ENCODE data around the gene SERPINA1.
"Not testable (repeated sequence)": the region's sequence is repeated elsewhere in the genome, so short reads cannot be mapped to it uniquely, and the experiment has no call there.

Gene SERPINA1

DNA sequence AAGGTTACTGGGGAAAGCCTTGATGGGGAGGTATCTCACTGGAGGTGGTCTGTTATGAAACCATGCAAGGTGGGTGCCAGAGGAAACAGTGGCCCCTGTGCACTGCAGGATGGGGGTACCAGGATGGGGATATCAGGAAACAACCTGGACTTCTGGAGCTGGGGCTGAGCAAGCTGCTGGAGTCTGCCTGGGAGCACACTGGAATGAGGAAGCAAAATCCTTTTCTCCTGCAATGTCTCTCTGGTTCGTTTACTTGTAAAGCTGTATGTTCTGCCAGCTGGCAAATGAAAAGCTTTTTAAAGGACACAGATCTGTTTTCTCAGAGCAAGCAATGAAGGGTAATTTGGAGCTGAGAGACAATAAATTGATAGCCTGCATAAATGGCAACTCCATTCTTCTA is 23.2 kb upstream of the SERPINA1 start:
- Histone ChIP-seq H3K27me3 (ENCODE audit: control insufficient read depth, insufficient read depth, low read length, poor library complexity, severe bottlenecking) (no peaks in the 10 kb centered on the region), H3K36me3 (ENCODE audit: control insufficient read depth, insufficient read depth, low read length) (no peaks in the 10 kb centered on the region), H3K4me3 (ENCODE audit: insufficient read depth, low read depth, low read length) (no peak overlapping the region), H3K4me1 (ENCODE audit: control insufficient read depth, insufficient read depth, low read length) (no peaks in the 10 kb centered on the region), H3K9me3 (ENCODE audit: control insufficient read depth, low read length) (peaks cover 5% of the 10 kb centered on the region), H3K27ac (ENCODE audit: insufficient read depth, low read depth, low read length, poor library complexity, severe bottlenecking) (no peak overlapping the region)
- 84 to 85% methylated on average over 1 of the region's 1 CpG for WGBS, 2 experiments

DNA sequence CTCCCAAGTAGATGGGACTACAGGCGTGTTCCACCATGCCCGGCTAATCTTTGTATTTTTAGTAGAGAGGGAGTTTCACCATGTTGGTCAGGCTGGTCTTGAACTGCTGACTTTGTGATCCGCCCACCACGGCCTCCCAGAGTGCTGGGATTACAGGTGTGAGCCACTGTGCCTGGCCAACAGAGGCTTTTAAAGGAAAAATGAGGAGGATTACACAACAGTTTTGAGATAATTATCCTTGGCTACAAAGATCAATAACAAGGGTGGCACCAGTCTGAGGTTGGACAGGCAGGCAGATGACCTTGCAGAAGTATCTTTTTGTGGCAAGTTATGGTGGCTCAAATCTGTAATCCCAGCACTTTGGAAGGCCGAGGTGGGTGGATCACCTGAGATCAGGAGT is 21.0 kb upstream of the SERPINA1 start:
- WGBS, 2 experiments = 89 to 95% methylated on average over 5 of the region's 5 CpGs
- not testable (repeated sequence) for H3K4me1 ChIP-seq (ENCODE audit: control insufficient read depth, insufficient read depth, low read length); H3K27me3 ChIP-seq (ENCODE audit: control insufficient read depth, insufficient read depth, low read length, poor library complexity, severe bottlenecking); H3K27ac ChIP-seq (ENCODE audit: insufficient read depth, low read depth, low read length, poor library complexity, severe bottlenecking); H3K36me3 ChIP-seq (ENCODE audit: control insufficient read depth, insufficient read depth, low read length); H3K9me3 ChIP-seq (ENCODE audit: control insufficient read depth, low read length); H3K4me3 ChIP-seq (ENCODE audit: insufficient read depth, low read depth, low read length)

DNA sequence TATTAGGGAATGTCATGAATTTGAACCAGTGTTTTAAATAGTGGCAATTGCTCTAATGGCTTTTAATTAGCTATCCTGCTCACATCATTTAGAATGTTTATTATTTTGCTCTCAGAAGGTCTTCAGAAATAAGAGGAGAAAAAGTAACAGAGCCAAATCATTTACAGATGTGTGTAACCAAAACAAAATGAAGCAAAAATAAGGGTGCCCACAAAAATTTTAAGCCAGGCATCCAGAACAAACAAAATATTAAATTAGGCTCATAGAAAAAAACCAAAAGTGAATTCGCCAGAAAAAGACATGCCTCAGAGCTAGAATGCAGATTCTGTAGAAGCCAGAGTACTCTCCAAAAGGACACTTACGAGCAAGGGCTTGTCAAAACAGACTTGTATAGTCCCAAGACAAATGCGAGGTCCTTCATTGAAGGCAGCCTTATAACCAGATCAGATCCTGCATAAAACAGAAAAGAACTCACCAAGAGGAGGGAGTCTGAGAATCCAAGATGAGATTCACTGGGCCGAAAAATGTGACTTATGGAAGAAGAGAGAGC is 20.2 kb upstream of the SERPINA1 start:
- Histone ChIP-seq H3K4me3 (ENCODE audit: insufficient read depth, low read depth, low read length) (no peak overlapping the region), H3K27ac (ENCODE audit: insufficient read depth, low read depth, low read length, poor library complexity, severe bottlenecking) (no peak overlapping the region), H3K27me3 (ENCODE audit: control insufficient read depth, insufficient read depth, low read length, poor library complexity, severe bottlenecking) (no peaks in the 10 kb centered on the region), H3K9me3 (ENCODE audit: control insufficient read depth, low read length) (peaks cover 5% of the 10 kb centered on the region), H3K4me1 (ENCODE audit: control insufficient read depth, insufficient read depth, low read length) (no peaks in the 10 kb centered on the region), H3K36me3 (ENCODE audit: control insufficient read depth, insufficient read depth, low read length) (no peaks in the 10 kb centered on the region)
- 87 to 92% methylated on average over 4 of the region's 4 CpGs for WGBS, 2 experiments

DNA sequence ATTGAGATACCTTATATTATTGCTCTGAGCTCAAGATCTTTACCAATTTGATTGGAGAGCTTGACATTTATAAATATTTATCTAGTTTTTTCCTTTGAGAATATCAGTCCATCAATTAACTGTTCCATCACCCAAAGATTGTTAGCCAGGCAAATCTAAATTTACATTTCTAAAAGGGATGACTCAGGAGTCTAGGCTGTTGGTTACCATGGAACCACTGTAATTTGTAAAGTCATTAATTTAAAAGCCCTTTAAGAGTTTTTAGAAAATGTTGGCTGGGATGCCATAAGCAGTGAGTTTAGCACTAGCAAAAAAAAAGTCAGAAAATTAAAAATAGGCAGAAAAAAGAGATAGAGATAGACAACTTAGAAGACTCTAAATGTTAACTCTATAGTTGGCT is 19.5 kb upstream of the SERPINA1 start:
- Histone ChIP-seq H3K9me3 (ENCODE audit: control insufficient read depth, low read length) (peaks cover 5% of the 10 kb centered on the region), H3K4me1 (ENCODE audit: control insufficient read depth, insufficient read depth, low read length) (no peaks in the 10 kb centered on the region), H3K27ac (ENCODE audit: insufficient read depth, low read depth, low read length, poor library complexity, severe bottlenecking) (no peak overlapping the region), H3K36me3 (ENCODE audit: control insufficient read depth, insufficient read depth, low read length) (no peaks in the 10 kb centered on the region), H3K4me3 (ENCODE audit: insufficient read depth, low read depth, low read length) (no peak overlapping the region), H3K27me3 (ENCODE audit: control insufficient read depth, insufficient read depth, low read length, poor library complexity, severe bottlenecking) (no peaks in the 10 kb centered on the region)

DNA sequence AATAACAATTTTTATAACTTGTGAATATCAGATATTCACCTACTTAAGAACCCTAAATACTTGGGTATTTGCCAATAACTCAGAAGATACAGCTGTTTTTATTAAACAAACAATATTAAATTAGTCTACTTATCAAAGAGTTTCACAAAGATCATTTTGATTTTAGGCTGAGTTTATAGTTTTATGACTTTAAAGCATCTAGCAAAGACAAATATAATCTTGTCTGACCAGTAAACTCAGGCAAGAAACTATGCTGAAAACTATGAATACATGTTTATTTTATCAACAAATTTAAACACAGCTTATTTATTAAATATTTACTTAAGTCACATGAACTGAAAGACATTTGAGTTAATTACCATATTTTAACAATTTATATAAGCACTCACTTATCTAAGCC is 18.5 kb upstream of the SERPINA1 start:
- no peaks in the 10 kb centered on the region for H3K36me3 ChIP-seq (ENCODE audit: control insufficient read depth, insufficient read depth, low read length)
- H3K27me3 ChIP-seq (ENCODE audit: control insufficient read depth, insufficient read depth, low read length, poor library complexity, severe bottlenecking) = no peaks in the 10 kb centered on the region
- no peaks in the 10 kb centered on the region for H3K4me1 ChIP-seq (ENCODE audit: control insufficient read depth, insufficient read depth, low read length)
- H3K9me3 ChIP-seq (ENCODE audit: control insufficient read depth, low read length) = peaks cover 5% of the 10 kb centered on the region
- H3K27ac ChIP-seq (ENCODE audit: insufficient read depth, low read depth, low read length, poor library complexity, severe bottlenecking) = no peak overlapping the region
- no peak overlapping the region for H3K4me3 ChIP-seq (ENCODE audit: insufficient read depth, low read depth, low read length)

DNA sequence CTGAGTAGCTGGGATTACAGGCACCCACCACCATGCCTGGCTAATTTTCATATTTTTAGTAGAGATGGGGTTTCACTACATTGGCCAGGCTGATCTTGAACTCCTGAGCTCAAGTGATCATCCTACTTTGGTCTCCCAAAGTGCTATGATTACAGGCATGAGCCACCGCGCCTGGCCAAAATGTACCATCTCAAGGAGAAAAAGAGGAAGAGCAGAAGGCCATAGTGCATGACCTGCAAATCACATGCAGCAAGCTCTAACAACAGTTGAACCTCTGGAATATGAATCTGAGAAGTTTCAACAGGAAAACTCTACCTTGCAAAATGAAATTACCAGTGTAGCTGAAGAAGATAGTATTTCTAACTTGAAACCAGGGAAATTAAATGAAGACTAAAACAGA is 17.1 kb upstream of the SERPINA1 start:
- no peaks in the 10 kb centered on the region for H3K4me1 ChIP-seq (ENCODE audit: control insufficient read depth, insufficient read depth, low read length)
- H3K9me3 ChIP-seq (ENCODE audit: control insufficient read depth, low read length) = peaks cover 5% of the 10 kb centered on the region
- 93% methylated on average over 2 of the region's 2 CpGs for WGBS, 2 experiments
- no peaks in the 10 kb centered on the region for H3K27me3 ChIP-seq (ENCODE audit: control insufficient read depth, insufficient read depth, low read length, poor library complexity, severe bottlenecking)
- H3K27ac ChIP-seq (ENCODE audit: insufficient read depth, low read depth, low read length, poor library complexity, severe bottlenecking) = no peak overlapping the region
- H3K36me3 ChIP-seq (ENCODE audit: control insufficient read depth, insufficient read depth, low read length) = no peaks in the 10 kb centered on the region
- no peak overlapping the region for H3K4me3 ChIP-seq (ENCODE audit: insufficient read depth, low read depth, low read length)

DNA sequence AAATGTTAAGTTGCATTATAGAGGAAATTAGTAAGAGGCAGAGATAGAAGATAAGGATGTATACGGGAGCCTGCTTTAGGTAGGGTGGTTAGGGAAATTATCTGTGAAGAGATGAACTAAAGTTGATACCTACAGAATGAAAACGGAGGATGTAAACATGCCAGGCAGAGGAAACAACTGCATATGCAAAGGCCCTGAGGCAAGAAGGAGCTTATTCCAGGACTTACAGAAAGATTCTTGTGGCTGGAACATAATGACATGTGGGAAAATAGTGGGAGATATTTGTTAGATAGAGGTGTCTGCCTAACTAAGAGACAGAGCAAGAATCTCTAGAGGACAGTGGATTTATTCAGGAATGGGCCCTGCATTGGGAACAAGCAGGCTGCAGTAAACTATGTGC is 16.2 kb upstream of the SERPINA1 start:
- Histone ChIP-seq H3K4me3 (ENCODE audit: insufficient read depth, low read depth, low read length) (no peak overlapping the region), H3K27me3 (ENCODE audit: control insufficient read depth, insufficient read depth, low read length, poor library complexity, severe bottlenecking) (no peaks in the 10 kb centered on the region), H3K27ac (ENCODE audit: insufficient read depth, low read depth, low read length, poor library complexity, severe bottlenecking) (no peak overlapping the region), H3K36me3 (ENCODE audit: control insufficient read depth, insufficient read depth, low read length) (no peaks in the 10 kb centered on the region), H3K4me1 (ENCODE audit: control insufficient read depth, insufficient read depth, low read length) (no peaks in the 10 kb centered on the region), H3K9me3 (ENCODE audit: control insufficient read depth, low read length) (peaks cover 5% of the 10 kb centered on the region)
- 90 to 97% methylated on average over 2 of the region's 2 CpGs for WGBS, 2 experiments

DNA sequence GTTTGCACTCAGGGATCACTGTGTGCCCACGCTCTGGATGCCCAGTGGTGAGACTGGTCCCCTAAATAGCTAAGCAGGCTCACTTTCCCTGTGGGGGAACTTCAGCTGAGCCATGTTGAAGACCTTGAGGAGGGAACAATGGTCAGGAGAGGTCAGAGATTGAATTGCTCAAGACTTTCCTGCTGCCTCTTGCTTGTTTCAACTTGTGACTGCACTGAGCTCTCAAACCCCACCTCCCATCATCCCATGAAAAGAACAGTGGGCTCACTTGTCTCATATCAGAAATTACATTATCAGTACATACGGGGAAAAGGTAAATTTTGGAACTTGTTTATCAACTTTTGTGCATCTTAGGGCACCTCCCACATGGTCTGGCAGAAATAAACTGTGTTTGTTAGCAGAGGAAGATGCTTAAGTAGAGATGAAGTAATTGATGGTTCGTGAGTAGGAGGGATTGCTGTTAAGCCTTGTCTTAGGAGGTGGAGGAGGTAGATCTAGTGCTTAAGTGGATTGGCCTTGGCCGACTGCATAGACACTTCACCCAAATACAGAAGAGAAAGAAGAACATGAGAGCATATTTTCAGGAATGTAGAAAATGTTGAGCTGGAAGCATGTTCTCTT is 15.0 kb upstream of the SERPINA1 start:
- Histone ChIP-seq H3K4me3 (ENCODE audit: insufficient read depth, low read depth, low read length) (no peak overlapping the region), H3K36me3 (ENCODE audit: control insufficient read depth, insufficient read depth, low read length) (no peaks in the 10 kb centered on the region), H3K9me3 (ENCODE audit: control insufficient read depth, low read length) (peaks cover 5% of the 10 kb centered on the region), H3K27ac (ENCODE audit: insufficient read depth, low read depth, low read length, poor library complexity, severe bottlenecking) (no peak overlapping the region), H3K27me3 (ENCODE audit: control insufficient read depth, insufficient read depth, low read length, poor library complexity, severe bottlenecking) (no peaks in the 10 kb centered on the region), H3K4me1 (ENCODE audit: control insufficient read depth, insufficient read depth, low read length) (peaks cover 2% of the 10 kb centered on the region)
- 91 to 97% methylated on average over 3 to 4 of the region's 4 CpGs for WGBS, 2 experiments

DNA sequence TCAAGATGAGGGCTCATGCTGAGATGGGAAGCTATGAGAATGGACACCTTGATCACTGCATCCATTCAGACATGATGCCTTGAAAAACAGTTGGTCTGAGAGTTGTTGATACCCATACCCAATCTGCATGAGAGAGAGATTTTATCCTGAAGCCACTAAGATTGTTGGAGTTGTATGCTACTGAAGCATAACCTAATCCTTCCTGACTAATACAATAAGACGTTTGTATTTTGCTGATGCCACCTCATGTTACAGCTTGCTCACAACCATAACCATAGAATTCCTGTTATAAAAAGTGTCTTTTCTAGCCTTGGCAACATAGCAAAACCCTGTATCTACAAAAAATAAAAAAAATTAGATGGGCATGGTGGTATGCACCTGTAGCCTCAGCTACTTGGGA is 12.7 kb upstream of the SERPINA1 start:
- Histone ChIP-seq H3K36me3 (ENCODE audit: control insufficient read depth, insufficient read depth, low read length) (no peaks in the 10 kb centered on the region), H3K4me3 (ENCODE audit: insufficient read depth, low read depth, low read length) (no peak overlapping the region), H3K4me1 (ENCODE audit: control insufficient read depth, insufficient read depth, low read length) (peaks cover 13% of the 10 kb centered on the region)

DNA sequence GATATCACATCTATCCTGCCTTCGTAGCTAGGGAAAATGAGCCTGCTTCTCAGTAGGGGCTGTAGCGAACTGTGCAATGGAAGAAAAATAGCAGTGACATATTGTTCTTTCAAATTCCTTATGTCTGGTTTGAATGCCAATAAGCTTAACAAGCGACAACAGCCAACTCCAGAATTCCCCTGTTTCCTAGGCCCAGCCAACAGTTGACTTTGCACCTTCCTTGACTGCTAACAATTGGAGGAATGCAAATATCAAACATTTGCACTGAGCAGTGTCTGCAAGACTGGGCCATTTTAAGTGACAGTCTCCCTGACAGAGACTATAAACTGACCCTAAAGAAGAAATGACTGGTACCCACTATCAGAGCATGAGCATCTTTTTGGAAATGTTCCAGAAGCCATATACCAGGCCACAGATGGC is 12.0 kb upstream of the SERPINA1 start:
- H3K27ac ChIP-seq (ENCODE audit: insufficient read depth, low read depth, low read length, poor library complexity, severe bottlenecking) = no peak overlapping the region
- H3K9me3 ChIP-seq (ENCODE audit: control insufficient read depth, low read length) = no peaks in the 10 kb centered on the region
- no peaks in the 10 kb centered on the region for H3K27me3 ChIP-seq (ENCODE audit: control insufficient read depth, insufficient read depth, low read length, poor library complexity, severe bottlenecking)
- WGBS, 2 experiments = 86 to 92% methylated on average over 3 of the region's 3 CpGs
- no peak overlapping the region for H3K4me3 ChIP-seq (ENCODE audit: insufficient read depth, low read depth, low read length)
- H3K4me1 ChIP-seq (ENCODE audit: control insufficient read depth, insufficient read depth, low read length) = peaks cover 13% of the 10 kb centered on the region
- H3K36me3 ChIP-seq (ENCODE audit: control insufficient read depth, insufficient read depth, low read length) = no peaks in the 10 kb centered on the region

More for the DNA sequence above, 12.7 kb upstream of the SERPINA1 start:
- no peaks in the 10 kb centered on the region for H3K9me3 ChIP-seq (ENCODE audit: control insufficient read depth, low read length)
- 83 to 100% methylated on average over 1 of the region's 1 CpG for WGBS, 2 experiments
- H3K27me3 ChIP-seq (ENCODE audit: control insufficient read depth, insufficient read depth, low read length, poor library complexity, severe bottlenecking) = no peaks in the 10 kb centered on the region
- no peak overlapping the region for H3K27ac ChIP-seq (ENCODE audit: insufficient read depth, low read depth, low read length, poor library complexity, severe bottlenecking)

DNA sequence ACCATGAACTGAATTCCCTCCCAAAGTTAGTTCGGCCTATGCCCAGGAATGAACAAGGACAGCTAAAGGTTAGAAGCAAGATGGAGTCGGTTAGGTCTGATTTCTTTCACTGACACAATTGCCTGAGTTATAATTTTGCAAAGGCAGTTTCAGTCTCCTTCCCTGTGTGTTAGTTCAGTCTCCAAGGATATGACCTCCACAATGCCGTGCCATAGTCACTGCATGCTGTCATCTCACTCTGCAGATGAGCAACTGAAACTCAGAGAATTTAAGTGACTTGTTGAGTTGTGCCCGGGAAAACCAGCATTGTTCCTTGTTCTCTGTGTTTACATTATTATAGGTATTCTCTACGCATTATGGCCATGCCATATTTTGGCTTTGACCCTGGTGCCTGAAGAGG is 10.1 kb upstream of the SERPINA1 start:
- no peaks in the 10 kb centered on the region for H3K9me3 ChIP-seq (ENCODE audit: control insufficient read depth, low read length)
- H3K27me3 ChIP-seq (ENCODE audit: control insufficient read depth, insufficient read depth, low read length, poor library complexity, severe bottlenecking) = no peaks in the 10 kb centered on the region
- H3K27ac ChIP-seq (ENCODE audit: insufficient read depth, low read depth, low read length, poor library complexity, severe bottlenecking) = no peak overlapping the region
- WGBS, 2 experiments = 89 to 92% methylated on average over 5 of the region's 5 CpGs
- H3K4me1 ChIP-seq (ENCODE audit: control insufficient read depth, insufficient read depth, low read length) = peaks cover 13% of the 10 kb centered on the region
- no peaks in the 10 kb centered on the region for H3K36me3 ChIP-seq (ENCODE audit: control insufficient read depth, insufficient read depth, low read length)
- no peak overlapping the region for H3K4me3 ChIP-seq (ENCODE audit: insufficient read depth, low read depth, low read length)

All from ectodermal cell (in vitro differentiated cells).